RWPE2 (cell line): Measurements from ENCODE around the gene AP4B1.

Experiments used
- ATAC-seq: fragments of 200-7000 bp; cut with Tn5 transposase; 3 replicates; pipeline ENCODE4 v1.9.1; 2021; ENCODE audit warnings: low read depth
- DNase-seq: peaks from one replicate; pipeline ENCODE4 v3.0.0-alpha.2; 2020; ENCODE audit warnings: low spot score
- H3K27ac ChIP-seq: fragments of 450-650 bp; 2 replicates; pipeline ENCODE4 v1.5.1; 2017; ENCODE audit warnings: mild to moderate bottlenecking; ENCODE audit not compliant: poor library complexity, severe bottlenecking
- H3K27me3 ChIP-seq: fragments of 250-450 bp; sonication (Bioruptor Pico); 2 replicates; pipeline ENCODE4 v1.5.1; 2021; ENCODE audit warnings: mild to moderate bottlenecking, moderate library complexity; ENCODE audit not compliant: insufficient read depth, poor library complexity, severe bottlenecking
- H3K36me3 ChIP-seq: fragments of 250-450 bp; sonication (Bioruptor Pico); 2 replicates; pipeline ENCODE4 v1.5.1; 2020; ENCODE audit warnings: low read depth, mild to moderate bottlenecking, moderate library complexity
- H3K4me1 ChIP-seq: fragments of 250-450 bp; sonication (Bioruptor Pico); 2 replicates; pipeline ENCODE4 v1.5.1; 2021; ENCODE audit warnings: mild to moderate bottlenecking, moderate library complexity; ENCODE audit not compliant: insufficient read depth, poor library complexity, severe bottlenecking
- H3K4me3 ChIP-seq: fragments of 250-450 bp; sonication (Bioruptor Pico); 2 replicates; pipeline ENCODE4 v1.5.1; 2021; ENCODE audit warnings: mild to moderate bottlenecking, moderate library complexity; ENCODE audit not compliant: severe bottlenecking
- H3K9me3 ChIP-seq: fragments of 250-450 bp; sonication (Bioruptor Pico); 2 replicates; pipeline ENCODE4 v1.5.1; 2021; ENCODE audit warnings: mild to moderate bottlenecking, moderate library complexity; ENCODE audit not compliant: severe bottlenecking
- CTCF ChIP-seq: fragments of 450-650 bp; IDR thresholded peaks from one replicate; pipeline ENCODE4 v1.5.1; 2017; ENCODE audit warnings: mild to moderate bottlenecking, moderate library complexity; ENCODE audit not compliant: poor library complexity, severe bottlenecking

AP4B1 gene

GRCh38 chr1:113912594-113913311 is 8.2 kb upstream of the AP4B1 start:
- H3K36me3 ChIP-seq, result peaks cover 60% of the 10 kb centered on the region
- H3K27me3 ChIP-seq, result no peaks in the 10 kb centered on the region
- H3K27ac ChIP-seq, result no peak overlapping the region
- no peaks in the 10 kb centered on the region for H3K9me3 ChIP-seq
- no peak overlapping the region for H3K4me3 ChIP-seq
- ATAC-seq (no peak), DNase-seq (no peak)
- TF ChIP-seq CTCF, result no peak
- no peaks in the 10 kb centered on the region for H3K4me1 ChIP-seq

- Histone ChIP-seq H3K9me3 (no peaks in the 10 kb centered on the region), H3K27me3 (no peaks in the 10 kb centered on the region), H3K27ac (peak overlapping the region; percentile 70), H3K36me3 (peaks cover 38% of the 10 kb centered on the region), H3K4me3 (peak overlapping the region; percentile 61), H3K4me1 (peaks cover 6% of the 10 kb centered on the region)
- no peak for DNase-seq
- peak; percentile 39 for TF ChIP-seq CTCF
- peak; percentile 16; the same call in 2 of the 3 replicates for ATAC-seq
Measured at GRCh38 chr1:113905435-113905861, 849 bp upstream of the AP4B1 start.

- Histone ChIP-seq H3K4me3 (peak overlapping the region; percentile 61), H3K9me3 (no peaks in the 10 kb centered on the region), H3K27me3 (no peaks in the 10 kb centered on the region), H3K27ac (peak overlapping the region; percentile 70), H3K36me3 (peaks cover 36% of the 10 kb centered on the region), H3K4me1 (peaks cover 6% of the 10 kb centered on the region)
- DNase-seq (no peak), ATAC-seq (no peak)
- no peak for TF ChIP-seq CTCF
Measured at GRCh38 chr1:113904293-113904673, 316 bp downstream of the AP4B1 start.

- peak overlapping the region; percentile 61 for H3K4me3 ChIP-seq
- no peak for ATAC-seq
- H3K27me3 ChIP-seq, result no peaks in the 10 kb centered on the region
- H3K27ac ChIP-seq, result peak overlapping the region; percentile 70
- no peak for DNase-seq
- no peak for TF ChIP-seq CTCF
- H3K4me1 ChIP-seq, result peaks cover 6% of the 10 kb centered on the region
- peaks cover 36% of the 10 kb centered on the region for H3K36me3 ChIP-seq
- H3K9me3 ChIP-seq, result no peaks in the 10 kb centered on the region
Measured at GRCh38 chr1:113903501-113904292, 902 bp downstream of the AP4B1 start.
